Fibroblast of lung (primary cell): Measurements from ENCODE around the gene ALMS1.

Experiments
- CTCF ChIP-seq, 2 donors: IDR thresholded peaks in 1 of 2; conservative IDR thresholded peaks in 1 of 2; 1 replicate in 1 of 2; 2 replicates in 1 of 2; pipeline ENCODE4 v1.5.1; 2011 to 2012; ENCODE audit warnings: low read length in 2 of 2, control low read depth in 1 of 2, inconsistent platforms in 1 of 2, low read depth in 1 of 2, mild to moderate bottlenecking in 1 of 2
- EZH2 ChIP-seq: IDR thresholded peaks from 2 replicates; pipeline ENCODE4 v1.5.1; 2012; ENCODE audit warnings: low read length, control low read depth, mild to moderate bottlenecking; ENCODE audit errors: missing control alignments

- TF ChIP-seq CTCF (conservative IDR thresholded peaks at IDR 0.05 in 1 of 2, IDR thresholded peaks at IDR 0.05 in 1 of 2; ENCODE audit: low read depth in 1 of 2, low read length in 2 of 2): no peak
- no peak for TF ChIP-seq EZH2
Observed at GRCh38 chr2:73350035-73350691, 35.5 kb upstream of the ALMS1 start.
